Stimulated activated CD4-positive, alpha-beta T cell treated with anti-CD3 and anti-CD28 coated beads, Interleukin-4, amount 100 ng/mL, for 24 hours (primary cell): ENCODE measurements around the gene FLAD1.
"Not testable (repeated sequence)": the region's sequence is repeated elsewhere in the genome, so short reads cannot be mapped to it uniquely, and the experiment has no call there.

Experiments used
- DNase-seq: peaks from one replicate; pipeline ENCODE4 v3.0.0-alpha.2; 2020

The FLAD1 gene

DNA sequence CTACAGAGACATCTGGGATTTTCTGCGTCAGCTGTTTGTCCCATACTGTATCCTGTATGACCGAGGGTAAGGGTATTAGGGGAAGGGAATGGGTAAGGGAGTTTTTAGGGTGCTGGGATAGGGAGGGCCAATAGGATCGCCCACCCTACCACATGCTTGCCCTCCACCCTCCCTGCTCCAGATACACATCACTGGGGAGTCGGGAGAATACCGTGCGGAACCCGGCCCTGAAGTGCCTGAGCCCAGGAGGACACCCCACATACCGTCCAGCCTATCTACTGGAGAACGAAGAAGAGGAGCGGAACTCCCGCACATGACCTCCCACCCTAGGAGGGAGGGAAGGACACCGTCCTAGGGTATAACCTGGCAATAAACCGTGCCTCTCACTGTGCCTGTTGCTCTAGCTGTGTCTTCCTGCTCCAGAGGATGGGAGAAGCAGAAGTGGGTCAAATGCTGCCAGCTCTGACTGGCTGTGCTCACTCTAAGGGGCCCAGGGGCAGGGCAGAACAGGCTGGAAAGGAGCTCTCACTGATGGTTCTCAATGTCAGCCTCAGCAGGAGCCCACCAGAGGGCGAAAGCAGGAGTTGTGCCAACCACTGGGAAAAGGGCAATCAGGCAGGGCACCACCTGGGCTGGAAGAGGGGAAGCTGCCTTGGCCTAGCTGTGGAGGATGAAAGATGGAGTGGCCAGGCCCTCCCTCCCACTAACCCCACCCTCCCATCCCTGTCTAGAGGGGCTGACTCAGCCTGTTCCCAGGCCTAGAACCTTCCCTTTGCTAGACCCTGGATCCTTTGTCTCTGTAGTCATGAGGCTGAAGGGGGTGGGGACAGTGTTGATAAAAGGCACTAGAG, 9.8 kb downstream of the FLAD1 start:
- DNase-seq, result no peak

DNA sequence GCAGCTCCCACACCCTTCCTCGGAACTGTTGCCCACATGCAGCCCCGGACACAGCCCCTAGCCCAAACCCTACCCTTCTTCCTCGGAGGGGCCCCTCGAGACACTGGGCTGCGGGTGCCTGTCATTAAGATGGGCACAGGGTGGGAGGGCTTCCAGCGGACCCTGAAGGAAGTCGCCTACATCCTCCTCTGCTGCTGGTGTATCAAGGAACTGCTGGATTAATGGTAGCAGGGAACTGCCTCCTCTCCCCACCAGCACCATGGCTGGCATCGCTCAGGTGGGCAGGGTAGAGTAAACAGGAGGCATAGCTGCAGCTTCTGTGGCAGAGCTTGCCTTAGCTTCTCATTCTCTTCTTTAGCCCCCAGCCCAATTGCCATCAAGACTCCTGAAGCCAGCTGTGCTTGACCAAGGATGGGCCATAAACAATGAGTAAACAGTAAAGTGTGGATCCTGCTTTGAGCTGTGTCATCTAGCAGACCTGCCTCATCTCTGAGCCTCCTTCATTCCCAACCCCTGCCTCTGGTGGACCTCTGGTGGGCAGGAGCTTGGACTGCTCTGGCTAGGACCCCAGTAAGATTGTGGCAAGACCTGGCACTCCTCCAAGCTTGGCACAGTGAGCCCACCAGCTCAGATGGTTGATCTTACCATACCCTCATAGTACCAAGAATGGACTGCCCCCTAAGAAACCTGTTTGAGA, 10.6 kb downstream of the FLAD1 start, which contains the start of gene LENEP:
Gene LENEP (plus strand): TSS at position 15 of the 697 bp plus-strand sequence. CDS start 22 bp downstream, at position 37.
- no peak for DNase-seq

DNA sequence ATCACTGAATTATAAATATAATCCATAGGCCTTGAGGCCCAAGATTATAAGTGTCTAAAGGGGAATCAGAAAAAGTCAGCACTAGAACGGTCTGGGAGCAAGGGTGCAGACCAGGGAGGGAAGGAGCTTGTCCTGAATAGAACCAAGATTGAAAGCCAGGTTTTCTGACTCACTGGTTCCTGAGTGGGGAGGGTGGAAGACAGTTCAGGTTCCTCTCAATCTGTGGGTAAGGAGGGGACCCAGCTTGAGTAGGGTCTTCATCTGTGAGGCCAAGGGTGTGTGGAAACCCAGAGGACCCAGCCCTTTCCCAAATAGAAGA, 11.1 kb downstream of the FLAD1 start:
- no peak for DNase-seq

DNA sequence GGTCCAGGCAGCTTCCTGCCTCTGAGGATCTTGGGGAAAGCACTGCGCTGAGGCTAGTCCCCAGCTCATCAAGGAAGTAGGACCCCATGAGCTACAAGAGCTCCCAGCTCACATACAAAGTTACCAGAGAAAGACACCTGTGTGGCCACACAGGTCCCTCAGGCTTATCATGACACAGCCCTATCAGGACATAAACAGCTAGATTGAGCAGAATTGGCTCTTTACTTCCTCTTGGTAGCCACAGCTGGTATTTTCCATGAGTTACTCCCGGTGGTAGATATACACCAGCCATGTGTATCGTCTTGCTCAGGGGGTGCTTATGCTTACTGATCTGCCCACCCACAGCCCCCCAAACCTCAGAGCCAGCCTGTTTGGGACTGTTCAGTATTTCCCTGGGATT, 11.4 kb downstream of the FLAD1 start:
- DNase-seq, result no peak

DNA sequence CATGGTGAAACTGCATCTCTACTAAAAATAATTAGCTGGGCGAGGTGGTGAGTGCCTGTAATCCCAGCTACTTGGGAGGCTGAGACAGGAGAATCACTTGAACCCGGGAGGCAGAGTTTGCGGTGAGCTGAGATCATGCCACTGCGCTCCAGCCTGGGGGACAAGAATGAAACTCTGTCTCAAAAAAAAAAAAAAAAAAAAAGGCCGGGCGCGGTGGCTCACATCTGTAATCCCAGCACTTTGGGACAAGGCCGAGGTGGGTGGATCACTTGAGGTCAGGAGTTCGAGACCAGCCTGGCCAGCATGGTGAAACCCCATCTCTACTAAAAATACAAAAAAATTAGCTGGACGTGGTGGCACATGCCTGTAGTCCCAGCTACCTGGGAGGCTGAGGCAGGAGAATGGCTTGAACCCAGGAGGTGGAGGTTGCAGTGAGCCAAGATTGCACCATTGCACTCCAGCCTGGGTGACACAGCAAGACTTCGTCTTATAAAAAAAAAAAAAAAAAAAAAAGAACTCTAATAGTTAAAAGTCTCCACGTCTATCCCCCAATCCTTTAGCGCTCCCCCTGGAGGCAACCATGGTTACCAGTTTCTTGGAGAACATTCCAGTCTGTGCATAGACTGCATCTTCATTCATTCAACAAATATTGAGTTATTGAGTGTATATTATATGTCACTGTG, 12.3 kb downstream of the FLAD1 start:
- not testable (repeated sequence) for DNase-seq

DNA sequence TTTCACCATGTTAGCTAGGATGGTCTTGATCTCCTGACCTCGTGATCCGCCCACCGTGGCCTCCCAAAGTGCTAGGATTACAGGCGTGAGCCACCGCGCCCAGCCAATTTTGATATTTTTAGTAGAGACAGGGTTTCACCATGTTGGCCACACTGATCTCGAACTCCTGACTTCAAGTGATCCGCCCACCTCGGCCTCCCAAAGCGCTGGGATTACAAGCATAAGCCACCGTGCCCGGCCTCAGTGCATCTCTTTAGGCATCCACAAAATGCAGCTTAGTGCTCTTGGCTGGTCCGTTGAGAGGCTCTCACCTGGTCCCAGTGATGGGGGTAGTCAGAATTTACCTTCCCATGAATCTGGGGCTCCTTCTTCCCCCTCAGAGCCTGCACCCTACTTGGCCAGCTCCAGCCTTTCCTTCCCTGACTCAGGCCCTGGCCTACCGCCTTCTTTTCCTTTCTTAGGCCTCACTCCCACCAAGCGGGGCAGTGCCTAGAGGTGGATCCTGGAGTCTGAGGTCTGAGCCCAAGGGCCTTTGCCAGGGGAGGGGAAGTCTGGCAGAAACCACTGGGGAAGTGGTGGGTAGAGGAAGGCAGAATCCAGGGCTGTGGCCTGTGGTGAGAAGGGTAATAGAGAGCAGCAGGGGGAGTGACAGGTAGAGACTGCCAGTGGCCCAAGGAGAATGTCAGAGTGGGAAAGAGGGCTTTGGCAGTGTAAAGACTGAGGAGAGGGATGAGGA, 14.0 kb downstream of the FLAD1 start:
- DNase-seq, result no peak

DNA sequence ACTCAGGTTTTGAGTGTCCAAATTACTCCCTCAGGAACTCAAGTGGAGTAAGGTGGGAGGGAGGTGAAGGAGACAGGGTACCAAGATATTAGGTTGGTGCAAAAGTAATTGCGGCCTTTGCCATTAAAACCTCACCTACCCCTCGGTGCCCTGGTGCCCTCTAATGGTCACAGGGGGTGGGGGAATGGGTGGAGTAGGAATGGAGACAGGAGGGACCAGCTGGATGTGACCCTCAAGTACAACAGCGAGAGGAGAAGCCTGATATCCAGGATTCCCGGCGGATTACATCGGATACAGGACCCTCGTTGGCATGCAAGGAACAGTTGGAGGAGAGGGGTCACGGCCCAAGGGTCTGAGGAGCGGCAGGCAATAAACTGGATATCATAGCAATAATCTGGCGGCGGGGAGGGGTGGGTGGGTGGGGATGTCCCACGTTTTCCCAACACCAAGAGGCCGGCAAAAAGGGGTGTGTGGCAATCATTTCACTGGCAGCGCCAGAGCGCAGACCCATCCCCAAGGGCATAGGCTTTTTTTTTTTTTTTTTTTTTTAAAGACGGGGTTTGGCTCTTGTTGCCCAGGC, 15.1 kb downstream of the FLAD1 start:
- DNase-seq, result no peak

DNA sequence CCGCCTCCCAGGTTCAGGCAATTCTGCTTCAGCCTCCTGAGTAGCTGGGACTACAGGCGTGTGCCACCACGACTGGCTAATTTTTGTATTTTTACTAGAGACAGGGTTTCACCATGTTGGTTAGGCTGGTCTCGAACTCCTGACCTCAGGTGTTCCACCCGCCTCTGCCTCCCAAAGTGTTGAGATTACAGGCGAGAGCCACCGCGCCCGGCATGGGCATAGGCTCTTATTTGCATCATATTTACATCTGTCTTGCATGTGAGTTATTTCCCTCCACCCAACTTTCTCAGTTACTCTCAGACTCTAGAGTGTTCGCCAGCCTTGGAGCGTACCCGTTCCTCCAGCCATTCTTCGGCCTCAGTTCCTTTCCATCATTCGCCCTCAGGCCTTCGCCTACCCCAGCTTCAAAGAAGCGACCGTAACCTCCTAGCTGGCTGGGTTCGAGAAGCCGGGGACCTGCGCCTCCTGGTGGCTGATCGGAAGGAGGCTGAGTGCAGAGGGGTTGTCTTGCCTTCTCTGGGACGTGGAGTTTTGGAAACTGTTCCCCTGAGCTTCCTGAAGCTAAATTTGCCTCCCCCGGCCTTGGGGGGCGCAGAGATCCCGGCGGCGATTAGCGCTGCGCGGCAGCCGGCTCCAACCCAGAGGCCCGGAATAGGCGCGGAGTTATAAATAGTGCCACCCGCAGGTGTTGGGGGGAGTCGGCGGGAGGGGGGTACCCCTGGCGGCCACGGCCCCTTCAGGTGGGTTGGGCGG, 15.8 kb downstream of the FLAD1 start:
- DNase-seq, result peak; percentile 76

DNA sequence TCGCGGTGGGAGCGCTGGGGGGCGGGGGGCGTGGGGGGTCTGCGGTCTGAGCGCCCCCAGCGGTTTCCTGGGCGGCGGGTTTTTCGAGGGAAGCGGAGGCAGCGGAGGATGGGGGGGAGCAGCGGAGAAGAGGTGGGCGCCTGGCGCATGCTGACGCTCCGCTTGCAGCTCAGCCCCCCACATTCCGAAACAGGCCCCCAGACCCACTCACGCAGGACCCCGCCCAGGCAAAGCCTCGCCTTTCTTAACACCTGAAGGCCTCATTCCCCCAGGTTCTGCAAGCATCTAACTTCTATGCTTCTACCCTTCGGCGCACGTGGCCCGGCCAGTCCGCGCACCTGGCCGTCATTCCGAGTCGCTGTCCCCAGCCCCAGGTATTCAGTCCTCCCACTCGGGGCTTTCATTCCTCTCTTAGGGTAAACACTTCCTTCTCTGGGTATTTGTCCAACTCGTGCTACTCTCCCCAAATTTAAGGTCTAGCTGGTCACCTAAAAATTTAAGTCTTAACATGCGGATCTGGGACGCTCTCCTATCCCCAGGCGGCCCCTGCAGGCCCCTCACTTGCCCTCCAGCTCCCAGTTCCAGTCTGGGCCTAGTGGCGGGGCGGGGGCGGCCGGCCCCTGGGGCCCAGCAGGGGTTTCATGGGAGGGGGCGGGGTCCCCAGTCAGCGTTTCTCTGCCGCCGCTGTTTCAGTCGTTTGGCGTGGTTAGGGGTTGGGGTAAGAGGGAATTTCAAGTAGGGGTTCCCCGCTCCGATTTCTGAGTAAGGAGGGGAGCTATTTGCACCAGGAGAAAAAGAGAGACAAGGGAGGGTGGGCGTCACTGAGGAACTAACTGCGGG, 16.6 kb downstream of the FLAD1 start:
- peak; percentile 66 for DNase-seq

DNA sequence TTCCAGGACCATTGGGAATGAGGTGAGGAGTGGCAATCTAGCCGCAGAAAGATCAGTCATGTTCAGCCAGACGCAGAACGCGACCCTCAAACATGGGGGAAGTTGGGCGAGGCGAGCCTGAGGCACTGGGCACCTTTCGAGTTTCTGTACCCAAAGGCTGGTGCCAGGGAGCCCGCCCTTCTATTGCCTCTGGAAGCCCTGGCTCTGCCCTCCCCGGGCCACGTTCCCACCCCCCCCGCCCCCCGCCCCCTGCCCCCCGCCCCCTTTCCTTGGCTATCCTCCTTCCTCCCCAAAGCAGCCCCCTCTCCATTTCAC, 17.2 kb downstream of the FLAD1 start:
- DNase-seq, result no peak

DNA sequence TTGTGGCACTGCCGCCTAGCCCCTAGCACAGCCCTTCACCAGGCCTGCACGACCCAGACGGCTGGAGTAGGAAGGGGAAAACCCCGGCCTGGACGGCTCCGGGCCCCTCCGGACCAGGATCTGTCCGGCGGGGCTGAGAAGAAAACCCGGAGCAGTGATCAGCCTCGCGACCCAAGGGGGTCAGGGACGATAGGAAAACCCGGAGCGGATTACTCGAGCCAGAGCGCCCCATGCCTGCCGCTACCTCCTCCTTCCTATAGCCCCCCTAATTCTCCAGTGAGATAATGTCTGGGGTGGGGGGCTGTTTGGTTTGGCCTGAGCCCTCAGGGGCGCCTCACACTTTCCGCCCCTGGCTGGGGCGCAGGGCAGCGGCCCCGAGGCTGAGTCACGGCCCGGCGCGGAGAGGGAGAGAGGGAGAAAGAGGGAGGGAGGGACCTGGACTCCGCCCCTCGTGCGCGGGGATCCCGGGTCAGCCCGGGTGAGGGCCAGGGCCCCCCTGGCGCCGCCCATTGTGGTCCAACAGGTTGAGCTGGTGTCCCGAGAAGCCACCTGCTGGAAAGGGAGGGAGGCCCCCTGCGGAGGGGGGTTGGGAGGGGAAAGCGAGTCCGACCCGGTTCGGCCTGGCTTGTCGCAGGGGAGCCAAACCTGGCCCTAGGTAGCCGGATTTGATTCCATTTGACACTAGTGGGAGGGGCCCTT, 17.7 kb downstream of the FLAD1 start:
- DNase-seq, result peak; percentile 82

DNA sequence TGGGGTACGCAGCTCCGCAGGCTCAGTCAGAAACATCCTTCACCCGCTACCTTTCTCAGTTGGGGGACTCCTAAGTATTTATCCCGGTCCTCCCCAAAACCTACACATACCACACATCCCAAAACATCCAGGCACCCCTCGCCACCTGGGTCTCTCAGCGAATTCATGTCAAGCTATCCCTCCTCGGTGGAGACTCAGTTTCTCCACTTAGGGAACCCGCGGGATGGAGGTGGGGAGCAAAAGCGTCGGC, 18.2 kb downstream of the FLAD1 start:
- DNase-seq, result no peak

DNA sequence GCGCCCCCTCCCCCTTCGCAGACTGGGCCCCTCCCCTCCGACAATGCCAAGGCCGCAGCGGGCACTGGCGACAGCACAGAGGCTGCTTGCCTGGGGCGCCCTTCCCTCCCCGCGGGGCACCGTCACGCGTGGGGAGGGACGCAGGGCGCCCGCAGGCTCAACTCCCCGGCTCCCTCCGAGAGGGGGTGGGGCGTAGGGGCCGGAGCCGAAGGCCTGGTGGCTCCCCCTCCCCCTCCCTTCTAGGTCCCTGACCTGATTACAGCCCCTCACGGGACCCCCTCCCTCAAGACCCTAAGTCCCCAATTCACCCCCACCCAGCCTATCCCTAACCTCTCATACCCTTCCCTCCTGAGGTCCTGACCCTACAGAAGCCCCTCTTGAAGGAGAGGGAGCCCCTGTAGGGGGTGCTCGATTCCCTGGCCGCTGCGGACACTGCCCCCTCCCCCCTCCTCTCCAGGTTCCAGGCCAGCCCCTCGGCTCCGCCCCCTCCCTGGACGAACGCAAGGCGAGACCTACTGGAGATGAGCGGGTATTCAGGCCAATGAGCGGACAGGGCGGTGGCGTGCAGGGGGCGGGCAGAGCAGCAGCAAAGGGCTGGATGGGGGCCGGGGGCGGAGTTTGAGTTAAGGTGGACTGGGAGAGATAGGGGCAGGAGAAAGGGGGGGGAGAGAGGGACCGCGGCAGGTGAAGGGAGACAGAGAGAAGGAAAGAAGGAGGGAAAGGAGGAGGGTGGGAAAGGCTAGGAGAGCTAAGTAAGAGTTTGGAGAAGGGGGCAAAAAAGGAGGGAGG, 18.7 kb downstream of the FLAD1 start:
- DNase-seq, result peak; percentile 99

DNA sequence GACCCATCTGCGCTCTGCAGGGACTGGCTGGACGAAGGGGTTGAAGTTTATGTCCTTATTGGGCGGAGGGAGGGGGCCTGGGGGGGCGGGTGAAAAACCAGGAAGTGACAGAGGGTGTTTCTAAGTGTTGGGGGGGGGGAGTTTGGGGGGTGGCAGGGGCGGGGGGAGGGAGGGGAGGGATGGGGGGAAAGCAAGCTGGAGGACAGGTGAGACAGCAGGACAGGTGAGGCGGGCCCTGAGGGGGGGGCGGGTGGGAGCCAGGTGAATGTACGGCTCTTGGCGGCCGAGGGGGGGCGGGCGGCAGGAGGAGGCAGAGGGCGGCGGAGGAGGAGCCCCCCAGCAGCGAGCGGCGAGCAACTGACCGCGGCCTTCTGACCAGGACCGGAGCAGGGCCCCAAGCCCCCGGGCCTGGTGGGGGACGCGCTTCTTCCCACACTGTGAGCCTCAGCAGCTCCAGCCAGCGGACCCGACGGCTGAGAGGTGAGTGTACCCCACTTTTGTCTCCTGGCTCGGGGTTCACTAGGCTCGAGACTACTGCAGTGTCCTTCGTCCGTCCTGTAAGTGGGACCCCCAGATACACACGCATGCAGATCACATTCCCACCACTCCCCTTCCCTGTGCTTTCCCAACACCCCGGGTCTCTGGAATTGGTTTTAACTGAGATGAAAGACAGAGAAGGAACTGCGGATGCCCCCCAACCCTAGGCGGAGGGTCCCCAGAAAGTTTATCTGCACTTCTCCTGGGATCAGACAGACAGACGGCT, 19.5 kb downstream of the FLAD1 start, which contains the start of gene ZBTB7B:
Gene ZBTB7B (plus strand): TSS at position 339 of the 763 bp plus-strand sequence. CDS start 11,859 bp downstream, outside the sequence.
- DNase-seq, result no peak

DNA sequence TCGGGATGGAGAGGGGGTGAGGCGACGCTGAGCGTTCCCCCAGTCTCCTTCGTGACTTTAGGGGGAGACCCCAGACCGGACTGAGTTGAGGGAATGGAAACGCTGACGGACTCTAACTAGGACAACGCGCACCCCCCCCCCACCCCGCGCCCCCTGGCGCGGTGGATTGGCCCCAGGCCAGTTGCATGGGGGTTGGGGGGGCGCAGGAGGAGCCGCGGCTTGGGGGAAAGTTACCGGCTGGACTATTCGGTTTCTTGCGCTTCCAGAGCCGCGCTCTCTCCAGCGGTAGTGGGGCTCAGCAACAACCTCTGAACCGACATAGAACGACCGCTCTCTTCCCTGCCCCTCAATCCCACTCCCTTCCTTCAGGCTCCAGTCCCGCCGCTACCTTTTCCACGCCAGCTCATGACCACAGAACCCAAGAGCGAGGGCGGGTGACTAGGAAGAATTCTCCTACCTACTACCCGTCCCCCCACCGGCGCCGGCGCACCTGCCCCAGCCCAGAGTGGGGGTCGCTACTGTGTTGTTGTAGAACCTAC, 20.2 kb downstream of the FLAD1 start:
- peak; percentile 35 for DNase-seq

DNA sequence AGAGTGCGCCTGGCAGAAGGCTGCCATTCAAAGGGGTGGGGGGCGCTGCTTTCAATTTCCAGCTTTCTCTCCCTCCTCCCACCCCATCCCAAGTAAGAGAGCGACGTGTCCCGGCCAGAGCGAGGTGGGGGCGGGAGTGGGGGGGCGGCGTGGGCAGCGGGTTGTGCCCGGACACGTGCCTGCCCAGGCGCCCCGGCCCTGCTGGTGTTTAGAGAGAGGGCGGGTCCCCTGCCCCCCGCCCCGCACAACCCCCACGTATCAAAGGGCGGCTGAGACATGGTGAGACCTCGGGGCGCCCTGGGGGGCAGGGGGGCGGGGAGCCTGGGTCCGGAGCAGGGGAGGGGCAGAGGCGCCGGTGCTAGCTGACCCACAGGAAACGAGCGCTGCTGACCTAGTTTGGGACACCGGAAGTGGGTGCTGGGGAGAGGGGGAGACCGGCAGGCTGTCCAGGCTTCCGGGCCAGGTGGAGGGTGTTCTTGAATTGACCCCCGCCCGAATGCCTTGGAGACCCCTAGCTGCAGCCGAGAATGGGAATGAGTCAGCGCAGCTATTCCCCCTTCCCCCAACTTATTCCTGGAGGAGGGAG, 20.7 kb downstream of the FLAD1 start:
- DNase-seq, result no peak

DNA sequence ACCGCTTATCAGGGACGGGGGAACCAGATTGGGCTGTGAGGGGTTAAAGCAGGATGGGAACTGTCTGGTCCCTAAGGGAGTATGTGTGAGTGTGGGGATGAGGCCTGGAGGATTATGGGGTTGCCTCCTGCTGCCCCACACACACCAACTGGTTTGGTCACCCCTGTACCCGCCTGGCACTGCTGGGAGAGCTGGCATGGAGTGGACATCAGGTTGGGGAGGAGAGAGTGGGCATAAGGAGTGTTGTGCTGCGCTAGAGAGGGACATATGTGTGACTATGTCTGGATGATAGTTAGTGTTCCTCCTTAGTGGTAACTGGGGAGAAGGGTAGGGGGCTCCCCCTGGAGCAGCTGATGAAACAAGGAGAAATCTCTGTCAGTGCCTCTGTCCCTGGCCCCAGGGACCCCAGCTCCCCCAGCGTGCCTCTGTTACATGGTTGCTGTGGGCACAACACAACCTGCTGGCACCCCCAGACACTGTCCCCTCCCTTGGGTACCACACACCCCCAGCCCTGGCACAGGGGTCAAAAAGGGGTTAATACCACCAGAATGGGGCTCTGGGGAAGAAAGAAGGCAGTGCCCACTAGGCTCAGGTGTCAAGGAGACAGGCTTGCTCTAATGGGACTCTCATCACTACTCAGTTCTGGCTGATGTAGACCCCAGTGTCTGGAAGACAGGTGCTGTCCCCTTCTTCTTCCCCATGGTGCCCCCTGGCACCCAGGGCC, 21.4 kb downstream of the FLAD1 start:
- DNase-seq, result no peak
